GM21723 (cell line): ENCODE data around the gene DIPK2B.

Experiments used
- ATAC-seq: cut with Tn5 transposase; IDR thresholded peaks from one replicate; pipeline ENCODE4 v1.9.1; 2021; ENCODE audit warnings: mild to moderate bottlenecking, moderate library complexity; ENCODE audit not compliant: unreplicated experiment

DIPK2B gene

DNA sequence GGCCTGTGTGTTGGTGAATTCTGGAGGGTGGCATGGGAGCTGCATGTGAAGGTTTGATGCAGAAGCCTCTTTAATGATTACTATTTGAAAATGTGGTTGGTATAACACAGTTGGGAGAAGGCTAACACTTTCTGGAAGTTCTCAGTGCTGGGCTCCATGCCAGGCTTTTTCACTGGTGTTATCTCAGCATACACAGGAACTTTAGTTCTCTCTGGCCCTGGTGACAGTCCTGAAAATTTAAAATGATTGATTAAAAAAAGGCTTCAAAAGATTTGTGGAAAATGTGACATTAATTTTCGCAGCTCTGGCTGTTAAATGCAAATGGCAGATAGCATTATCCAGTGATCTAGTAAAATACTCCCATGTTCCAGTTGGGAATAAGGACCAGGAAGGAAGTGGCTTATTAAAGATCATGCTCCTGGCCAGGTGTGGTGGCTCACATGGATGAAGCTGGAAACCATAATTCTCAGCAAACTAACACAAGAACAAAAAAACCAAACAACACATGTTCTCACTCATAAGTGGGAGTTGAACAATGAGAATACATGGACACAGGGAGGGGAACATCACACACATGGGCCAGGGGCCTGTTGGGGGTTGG lies 36.6 kb downstream of the DIPK2B start:
- ATAC-seq, result no peak

DNA sequence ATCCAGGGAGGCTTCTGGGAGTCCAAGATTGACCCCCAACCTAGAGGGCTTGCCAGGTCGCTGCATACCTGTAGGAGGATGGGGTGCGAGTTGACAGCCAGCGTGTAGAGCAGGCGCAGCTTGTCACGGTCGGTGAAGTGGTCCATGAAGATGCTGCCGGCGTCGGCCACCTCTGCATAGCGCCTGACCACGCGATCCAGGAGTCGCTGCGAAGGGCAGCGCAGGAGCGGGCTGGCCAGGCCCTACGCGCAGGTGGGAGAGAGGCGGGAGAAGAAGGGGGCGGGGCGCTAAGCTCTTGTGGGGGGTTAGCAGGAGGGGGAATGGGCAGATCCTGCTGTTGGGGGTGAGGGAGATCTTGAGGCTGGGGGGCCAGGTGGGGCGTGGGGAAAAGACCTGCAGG lies 43.0 kb downstream of the DIPK2B start:
- no peak for ATAC-seq

DNA sequence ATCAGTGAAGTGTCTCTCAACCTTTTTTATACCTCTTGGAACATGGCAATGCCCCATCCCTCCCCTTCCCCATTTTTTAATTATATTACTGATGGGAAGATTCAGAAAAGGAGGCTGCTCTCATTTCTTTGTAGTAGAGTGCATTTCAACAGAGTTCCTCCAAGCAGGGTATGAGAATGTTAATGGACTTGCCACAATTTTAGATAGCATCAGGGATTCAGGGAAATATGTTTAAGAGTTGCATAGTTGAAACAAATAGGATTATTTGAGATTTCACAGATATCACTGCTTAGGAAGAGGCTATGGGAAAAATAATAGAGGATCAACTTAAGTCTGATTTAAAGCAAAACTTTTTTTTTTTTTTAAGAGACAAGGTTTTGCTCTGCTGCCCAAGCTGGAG lies 46.2 kb downstream of the DIPK2B start:
- no peak for ATAC-seq

DNA sequence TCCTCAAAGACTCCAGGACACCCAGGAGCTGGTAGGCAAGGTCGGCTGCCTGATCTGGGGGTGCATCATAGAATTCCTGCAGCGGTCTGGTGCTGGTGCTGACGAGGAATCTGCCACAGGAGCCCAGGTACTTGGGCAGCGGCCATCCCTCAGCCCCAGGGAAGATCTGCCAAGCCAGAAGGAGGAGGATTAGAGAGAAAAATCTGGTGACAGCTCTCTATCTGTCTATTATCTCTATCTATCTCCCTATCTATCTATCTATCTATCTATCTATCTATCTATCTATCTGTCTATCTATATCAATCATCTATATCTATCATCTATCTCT lies 46.7 kb downstream of the DIPK2B start:
- no peak for ATAC-seq
